RWPE2 (cell line): Measurements from ENCODE around the gene XRCC5.

Source experiments
- ATAC-seq: fragments of 200-7000 bp; cut with Tn5 transposase; 3 replicates; pipeline ENCODE4 v1.9.1; 2021; ENCODE audit warnings: low read depth
- DNase-seq: peaks from one replicate; pipeline ENCODE4 v3.0.0-alpha.2; 2020; ENCODE audit warnings: low spot score
- H3K27ac ChIP-seq: fragments of 450-650 bp; 2 replicates; pipeline ENCODE4 v1.5.1; 2017; ENCODE audit warnings: mild to moderate bottlenecking; ENCODE audit not compliant: poor library complexity, severe bottlenecking
- H3K27me3 ChIP-seq: fragments of 250-450 bp; sonication (Bioruptor Pico); 2 replicates; pipeline ENCODE4 v1.5.1; 2021; ENCODE audit warnings: mild to moderate bottlenecking, moderate library complexity; ENCODE audit not compliant: insufficient read depth, poor library complexity, severe bottlenecking
- H3K36me3 ChIP-seq: fragments of 250-450 bp; sonication (Bioruptor Pico); 2 replicates; pipeline ENCODE4 v1.5.1; 2020; ENCODE audit warnings: low read depth, mild to moderate bottlenecking, moderate library complexity
- H3K4me1 ChIP-seq: fragments of 250-450 bp; sonication (Bioruptor Pico); 2 replicates; pipeline ENCODE4 v1.5.1; 2021; ENCODE audit warnings: mild to moderate bottlenecking, moderate library complexity; ENCODE audit not compliant: insufficient read depth, poor library complexity, severe bottlenecking
- H3K4me3 ChIP-seq: fragments of 250-450 bp; sonication (Bioruptor Pico); 2 replicates; pipeline ENCODE4 v1.5.1; 2021; ENCODE audit warnings: mild to moderate bottlenecking, moderate library complexity; ENCODE audit not compliant: severe bottlenecking
- H3K9me3 ChIP-seq: fragments of 250-450 bp; sonication (Bioruptor Pico); 2 replicates; pipeline ENCODE4 v1.5.1; 2021; ENCODE audit warnings: mild to moderate bottlenecking, moderate library complexity; ENCODE audit not compliant: severe bottlenecking
- CTCF ChIP-seq: fragments of 450-650 bp; IDR thresholded peaks from one replicate; pipeline ENCODE4 v1.5.1; 2017; ENCODE audit warnings: mild to moderate bottlenecking, moderate library complexity; ENCODE audit not compliant: poor library complexity, severe bottlenecking

Gene XRCC5

GRCh38 chr2:216192931-216193330 is 83.8 kb downstream of the XRCC5 start:
- H3K27ac ChIP-seq, result no peak overlapping the region
- ATAC-seq, result no peak
- DNase-seq, result no peak
- H3K9me3 ChIP-seq, result no peaks in the 10 kb centered on the region
- peaks cover 28% of the 10 kb centered on the region for H3K4me1 ChIP-seq
- H3K4me3 ChIP-seq, result no peak overlapping the region
- H3K27me3 ChIP-seq, result no peaks in the 10 kb centered on the region
- no peak for TF ChIP-seq CTCF
- peaks cover 88% of the 10 kb centered on the region for H3K36me3 ChIP-seq

- Histone ChIP-seq H3K4me3 (no peak overlapping the region), H3K36me3 (peaks cover 90% of the 10 kb centered on the region), H3K27me3 (no peaks in the 10 kb centered on the region), H3K27ac (no peak overlapping the region), H3K4me1 (peaks cover 17% of the 10 kb centered on the region), H3K9me3 (no peaks in the 10 kb centered on the region)
- DNase-seq (no peak), ATAC-seq (no peak)
- TF ChIP-seq CTCF, result no peak
These were observed 84.9 kb downstream of the XRCC5 start for GRCh38 chr2:216194013-216194412.

- peaks cover 11% of the 10 kb centered on the region for H3K4me1 ChIP-seq
- peaks cover 90% of the 10 kb centered on the region for H3K36me3 ChIP-seq
- TF ChIP-seq CTCF, result no peak
These were observed 85.4 kb downstream of the XRCC5 start for GRCh38 chr2:216194561-216194960.

GRCh38 chr2:216195565-216196029 is 86.4 kb downstream of the XRCC5 start:
- Histone ChIP-seq H3K36me3 (peaks cover 90% of the 10 kb centered on the region), H3K27ac (peak overlapping the region; percentile 3), H3K4me1 (peaks cover 11% of the 10 kb centered on the region), H3K4me3 (no peak overlapping the region), H3K27me3 (no peaks in the 10 kb centered on the region), H3K9me3 (no peaks in the 10 kb centered on the region)
- peak; percentile 97 for ATAC-seq
- TF ChIP-seq CTCF, result no peak
- no peak for DNase-seq

More at GRCh38 chr2:216194561-216194960, 85.4 kb downstream of the XRCC5 start:
- no peaks in the 10 kb centered on the region for H3K9me3 ChIP-seq
- ATAC-seq (no peak), DNase-seq (no peak)
- H3K27me3 ChIP-seq, result no peaks in the 10 kb centered on the region
- no peak overlapping the region for H3K4me3 ChIP-seq
- peak overlapping the region; percentile 3 for H3K27ac ChIP-seq

- H3K9me3 ChIP-seq, result no peaks in the 10 kb centered on the region
- ATAC-seq (no peak), DNase-seq (no peak)
- H3K27me3 ChIP-seq, result no peaks in the 10 kb centered on the region
- H3K4me1 ChIP-seq, result no peaks in the 10 kb centered on the region
- H3K27ac ChIP-seq, result no peak overlapping the region
- no peak overlapping the region for H3K4me3 ChIP-seq
- peaks cover 98% of the 10 kb centered on the region for H3K36me3 ChIP-seq
- TF ChIP-seq CTCF, result no peak
These were observed 92.7 kb downstream of the XRCC5 start for GRCh38 chr2:216201692-216202306.
